HepG2 (cell line): ENCODE measurements around the gene EPHA6. TPM values are rescaled to one million over a fixed set of nuclear protein-coding genes. Genes with fewer than 3 reads are reported as not detected.

Experiments used
- ATAC-seq: fragments of 200-7000 bp; cut with Tn5 transposase; 3 replicates; pipeline ENCODE4 v1.9.1; 2020; ENCODE audit warnings: mild to moderate bottlenecking, moderate library complexity
- BruUV-seq: library from RNA; stranded (reverse); fragments of 400-500 nt; replicated peaks from 2 replicates; lab custom pipeline; 2021; lab: Mats Ljungman, UMichigan
- CTCF ChIA-PET: fragments of 300-600 bp; formaldehyde crosslinking; extraction: SDS; loops from one replicate; lab custom pipeline; 2021; ENCODE audit warnings: low total read pairs, inconsistent platforms, low intra/inter-chr PET ratio; lab: Yijun Ruan, JAX
- POLR2A ChIA-PET: fragments of 350-600 bp; sonication (Branson Sonifier 250); formaldehyde crosslinking; loops from one replicate; lab custom pipeline; 2020; ENCODE audit warnings: antibody characterized with exemption, inconsistent platforms; lab: Yijun Ruan, JAX
- DNase-seq: peaks from one replicate; pipeline ENCODE4 v3.0.0-alpha.2; 2015; ENCODE audit warnings: low spot score
- FAIRE-seq: peaks from 3 replicates; lab custom pipeline; 2011; peaks lifted over from hg19 to GRCh38; lab: Jason Lieb, UNC
- H2AFZ ChIP-seq: one replicate; pipeline ENCODE4 v1.6.1; 2011; ENCODE audit warnings: low read length, inconsistent platforms
- H3K27ac ChIP-seq: fragments of 300-600 bp; 3 replicates; pipeline ENCODE4 v1.8.0; 2011; ENCODE audit warnings: mixed run types, mild to moderate bottlenecking, mixed read lengths, low read length, inconsistent platforms; ENCODE audit not compliant: insufficient read depth; ENCODE audit errors: extremely low read length
- H3K27me3 ChIP-seq, 2 experiments: fragments of 200-600 bp in 1 of 2; 2 replicates in 1 of 2; 3 replicates in 1 of 2; pipeline versions ENCODE4 v1.6.0 to v1.8.0; 2011; ENCODE audit warnings: low read length in 2 of 2, mild to moderate bottlenecking in 2 of 2, moderate library complexity in 2 of 2, inconsistent platforms in 1 of 2; ENCODE audit not compliant: insufficient read depth in 2 of 2, control insufficient read depth in 1 of 2
- H3K36me3 ChIP-seq, 2 experiments: fragments of 200-600 bp in 1 of 2; replicated peaks in 1 of 2; 2 replicates in 1 of 2; 3 replicates in 1 of 2; pipeline versions ENCODE4 v1.5.1 to v1.8.0; 2011; ENCODE audit warnings: low read length in 2 of 2, inconsistent platforms in 1 of 2; ENCODE audit not compliant: insufficient read depth in 2 of 2, control insufficient read depth in 1 of 2
- H3K4me1 ChIP-seq: 2 replicates; pipeline ENCODE4 v1.5.1; 2012; ENCODE audit warnings: low read length, inconsistent platforms; ENCODE audit not compliant: insufficient read depth
- H3K4me2 ChIP-seq: 2 replicates; pipeline ENCODE4 v1.6.0; 2011; ENCODE audit warnings: low read depth, low read length, inconsistent platforms
- H3K4me3 ChIP-seq, 3 experiments: fragments of 200-600 bp in 1 of 3; sonication (generic), shearing (Covaris generic) in 1 of 3; replicated peaks in 1 of 3; 2 replicates each; pipeline ENCODE4 v1.5.1; 2011 to 2016; ENCODE audit warnings: low read length in 3 of 3, inconsistent platforms in 2 of 3, low read depth in 2 of 3, mild to moderate bottlenecking in 2 of 3, control low read depth in 1 of 3, mixed read lengths in 1 of 3; ENCODE audit not compliant: insufficient read depth in 1 of 3
- H3K79me2 ChIP-seq: one replicate; pipeline ENCODE4 v1.6.1; 2011; ENCODE audit warnings: low read length, inconsistent platforms; ENCODE audit not compliant: insufficient read depth
- H3K9ac ChIP-seq: 2 replicates; pipeline ENCODE4 v1.6.0; 2011; ENCODE audit warnings: mild to moderate bottlenecking, low read depth, low read length, inconsistent platforms; ENCODE audit not compliant: insufficient read depth
- H3K9me3 ChIP-seq: 2 replicates; pipeline ENCODE4 v1.5.1; 2012; ENCODE audit warnings: mild to moderate bottlenecking, low read length
- H4K20me1 ChIP-seq: 2 replicates; pipeline ENCODE4 v1.6.0; 2011; ENCODE audit warnings: inconsistent platforms, mild to moderate bottlenecking, low read length, moderate library complexity; ENCODE audit not compliant: insufficient read depth
- HDAC6 ChIP-seq: fragments of 200-600 bp; sonication (generic); IDR thresholded peaks from 2 replicates; pipeline ENCODE4 v1.7.0; 2017; ENCODE audit warnings: mild to moderate bottlenecking, antibody characterized with exemption, low read length, low read depth
- HINFP ChIP-seq: sonication (generic); formaldehyde crosslinking; IDR thresholded peaks from 2 replicates; pipeline ENCODE4 v1.4.0; 2020; ENCODE audit warnings: low read depth, mild to moderate bottlenecking, missing genetic modification reagents
- NPAS2 ChIP-seq: sonication (generic); formaldehyde crosslinking; IDR thresholded peaks from 2 replicates; pipeline ENCODE4 v1.8.0; 2022; ENCODE audit warnings: mild to moderate bottlenecking, missing genetic modification reagents, borderline replicate concordance
- REST ChIP-seq, 2 experiments: IDR thresholded peaks; 2 replicates each; pipeline ENCODE4 v1.6.1; 2011 to 2012; ENCODE audit warnings: low read length in 2 of 2, borderline replicate concordance in 1 of 2, low read depth in 1 of 2, mild to moderate bottlenecking in 1 of 2, moderate library complexity in 1 of 2
- TCF7L2 ChIP-seq: IDR thresholded peaks from 2 replicates; pipeline ENCODE4 v1.6.1; 2011; ENCODE audit warnings: mild to moderate bottlenecking, low read depth, low read length, moderate library complexity
- THAP8 ChIP-seq: sonication (generic); formaldehyde crosslinking; IDR thresholded peaks from 2 replicates; pipeline ENCODE4 v1.5.1; 2020; ENCODE audit warnings: missing genetic modification reagents, mild to moderate bottlenecking, borderline replicate concordance
- ZNF12 ChIP-seq: sonication (generic); formaldehyde crosslinking; IDR thresholded peaks from 2 replicates; pipeline ENCODE4 v1.5.0; 2020; ENCODE audit warnings: missing genetic modification reagents
- ZNF510 ChIP-seq: sonication (generic); formaldehyde crosslinking; IDR thresholded peaks from 2 replicates; pipeline ENCODE4 v1.4.0; 2020; ENCODE audit warnings: low read depth, mild to moderate bottlenecking, missing genetic modification reagents
- ZNF644 ChIP-seq: IDR thresholded peaks from 2 replicates; pipeline ENCODE4 v1.6.1; 2016; ENCODE audit warnings: low read depth
- WGBS: methylation state at CpG from one replicate; pipeline ENCODE4 v1.1.6; 2017; ENCODE audit warnings: low lambda C conversion rate; 5-methylcytosine and 5-hydroxymethylcytosine counted together
- in situ Hi-C: cut with HindIII; loops from 2 replicates; pipeline ENCODE4 v1.10.0; 2017; ENCODE audit warnings: low pct_unique_long_range_greater_than_20kb; ENCODE audit not compliant: extremely low pct_ligation_motif_present
- intact Hi-C: fragments of 100-400 bp; cut with micrococcal nuclease; formaldehyde crosslinking; loops from one replicate; pipeline ENCODE4 v1.10.0; 2022; ENCODE audit not compliant: unreplicated experiment
- polyA plus RNA-seq, 8 experiments: library from polyadenylated mRNA; depleted of rRNA in 3 of 8; stranded (reverse) in 7 of 8; unstranded in 1 of 8; fragments of >200 nt; fragmentation: Illumina TruSeq in 4 of 8; extraction: Trizol in 4 of 8; gene quantifications; 2 replicates each; pipeline versions ENCODE4 v1.2.1 to v1.2.3, GENCODE V29; 2011 to 2016; ENCODE audit warnings: low read depth in 4 of 8, missing spikeins in 1 of 8, mixed read lengths in 1 of 8; ENCODE audit not compliant: insufficient read depth in 1 of 8
- total RNA-seq, 5 experiments: library from RNA; depleted of rRNA; stranded (reverse); fragments of >200 nt; fragmentation: Illumina TruSeq; extraction: Trizol; gene quantifications; 2 replicates each; pipeline ENCODE4 v1.2.3, GENCODE V29; 2016; ENCODE audit warnings: low read depth in 1 of 5
- TF ChIP-seq, protein P1 (sequence below): sonication (generic); formaldehyde crosslinking; IDR thresholded peaks from 2 replicates; pipeline ENCODE4 v1.4.0; 2020; ENCODE audit warnings: missing genetic modification reagents, borderline replicate concordance

Gene EPHA6
- total and polyA plus RNA-seq, 2 of the 13 experiments (the other 11 are each of a cell fraction or from before 2014, with no cell fraction given): not detected

DNA sequence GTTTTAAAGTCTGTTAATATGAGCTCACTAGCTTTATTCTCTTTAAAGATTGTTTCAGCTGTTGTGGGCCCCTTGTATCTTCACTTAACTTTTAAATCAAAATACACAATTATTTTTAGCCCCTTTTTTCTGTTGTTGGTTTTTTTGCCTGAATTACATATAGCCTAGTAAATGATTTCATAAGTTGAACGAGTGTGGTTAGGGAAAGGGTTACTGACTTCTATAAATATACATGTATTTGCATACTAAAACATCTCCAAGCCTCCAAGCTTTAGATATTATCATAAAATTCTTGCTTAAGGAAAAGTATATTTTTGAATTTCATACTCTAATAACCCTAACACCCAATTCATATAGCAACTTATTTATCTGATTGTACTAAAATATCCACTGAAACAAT, 877.0 kb downstream of the EPHA6 start (continued):
- no peak for TF ChIP-seq REST (IDR thresholded peaks at IDR 0.05; ENCODE audit: borderline replicate concordance in 1 of 2, low read depth in 1 of 2, low read length in 2 of 2)
- TF ChIP-seq, all 625 proteins: peak for 0

GRCh38 chr3:97692389-97692788, 878.0 kb downstream of the EPHA6 start:
- WGBS: 0% methylated on average over 5 of the region's 5 CpGs
- no peaks in the 10 kb centered on the region for H3K9me3 ChIP-seq
- in situ Hi-C loops (no loop called here), intact Hi-C loops (no loop called here)
- no peaks in the 10 kb centered on the region for H3K36me3 ChIP-seq
- ChIA-PET POLR2A (no interaction called here), CTCF (no interaction called here)
- DNase-seq (no peak), ATAC-seq (no peak), FAIRE-seq (no peak)
- H2AFZ ChIP-seq: no peak overlapping the region
- H3K27ac ChIP-seq: no peak overlapping the region
- H3K79me2 ChIP-seq: no peaks in the 10 kb centered on the region
- no TSS peak for BruUV-seq
- no peak overlapping the region for H3K4me2 ChIP-seq
- H3K4me3 ChIP-seq: no peak overlapping the region
- H3K4me1 ChIP-seq: no peaks in the 10 kb centered on the region
- H4K20me1 ChIP-seq: no peaks in the 10 kb centered on the region
- H3K27me3 ChIP-seq: no peaks in the 10 kb centered on the region
- no peak overlapping the region for H3K9ac ChIP-seq
- TF ChIP-seq ZNF510 (CRISPR knock-in tag) (no peak), NPAS2 (CRISPR knock-in tag) (no peak), TCF7L2 (no peak), HDAC6 (no peak), HINFP (CRISPR knock-in tag) (no peak), ZNF12 (CRISPR knock-in tag) (no peak), THAP8 (CRISPR knock-in tag) (no peak), ZNF644 (CRISPR knock-in tag) (no peak)
- TF ChIP-seq, protein P1, sequence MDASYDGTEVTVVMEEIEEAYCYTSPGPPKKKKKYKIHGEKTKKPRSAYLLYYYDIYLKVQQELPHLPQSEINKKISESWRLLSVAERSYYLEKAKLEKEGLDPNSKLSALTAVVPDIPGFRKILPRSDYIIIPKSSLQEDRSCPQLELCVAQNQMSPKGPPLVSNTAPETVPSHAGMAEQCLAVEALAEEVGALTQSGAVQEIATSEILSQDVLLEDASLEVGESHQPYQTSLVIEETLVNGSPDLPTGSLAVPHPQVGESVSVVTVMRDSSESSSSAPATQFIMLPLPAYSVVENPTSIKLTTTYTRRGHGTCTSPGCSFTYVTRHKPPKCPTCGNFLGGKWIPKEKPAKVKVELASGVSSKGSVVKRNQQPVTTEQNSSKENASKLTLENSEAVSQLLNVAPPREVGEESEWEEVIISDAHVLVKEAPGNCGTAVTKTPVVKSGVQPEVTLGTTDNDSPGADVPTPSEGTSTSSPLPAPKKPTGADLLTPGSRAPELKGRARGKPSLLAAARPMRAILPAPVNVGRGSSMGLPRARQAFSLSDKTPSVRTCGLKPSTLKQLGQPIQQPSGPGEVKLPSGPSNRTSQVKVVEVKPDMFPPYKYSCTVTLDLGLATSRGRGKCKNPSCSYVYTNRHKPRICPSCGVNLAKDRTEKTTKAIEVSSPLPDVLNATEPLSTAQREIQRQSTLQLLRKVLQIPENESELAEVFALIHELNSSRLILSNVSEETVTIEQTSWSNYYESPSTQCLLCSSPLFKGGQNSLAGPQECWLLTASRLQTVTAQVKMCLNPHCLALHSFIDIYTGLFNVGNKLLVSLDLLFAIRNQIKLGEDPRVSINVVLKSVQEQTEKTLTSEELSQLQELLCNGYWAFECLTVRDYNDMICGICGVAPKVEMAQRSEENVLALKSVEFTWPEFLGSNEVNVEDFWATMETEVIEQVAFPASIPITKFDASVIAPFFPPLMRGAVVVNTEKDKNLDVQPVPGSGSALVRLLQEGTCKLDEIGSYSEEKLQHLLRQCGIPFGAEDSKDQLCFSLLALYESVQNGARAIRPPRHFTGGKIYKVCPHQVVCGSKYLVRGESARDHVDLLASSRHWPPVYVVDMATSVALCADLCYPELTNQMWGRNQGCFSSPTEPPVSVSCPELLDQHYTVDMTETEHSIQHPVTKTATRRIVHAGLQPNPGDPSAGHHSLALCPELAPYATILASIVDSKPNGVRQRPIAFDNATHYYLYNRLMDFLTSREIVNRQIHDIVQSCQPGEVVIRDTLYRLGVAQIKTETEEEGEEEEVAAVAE (CRISPR knock-in tag): no peak
